HG02759 (cell line): ENCODE data around the gene MAPK8.

Source experiments
- ATAC-seq: cut with Tn5 transposase; IDR thresholded peaks from one replicate; pipeline ENCODE4 v1.9.1; 2021; ENCODE audit warnings: mild to moderate bottlenecking, moderate library complexity; ENCODE audit not compliant: unreplicated experiment

Gene MAPK8

DNA sequence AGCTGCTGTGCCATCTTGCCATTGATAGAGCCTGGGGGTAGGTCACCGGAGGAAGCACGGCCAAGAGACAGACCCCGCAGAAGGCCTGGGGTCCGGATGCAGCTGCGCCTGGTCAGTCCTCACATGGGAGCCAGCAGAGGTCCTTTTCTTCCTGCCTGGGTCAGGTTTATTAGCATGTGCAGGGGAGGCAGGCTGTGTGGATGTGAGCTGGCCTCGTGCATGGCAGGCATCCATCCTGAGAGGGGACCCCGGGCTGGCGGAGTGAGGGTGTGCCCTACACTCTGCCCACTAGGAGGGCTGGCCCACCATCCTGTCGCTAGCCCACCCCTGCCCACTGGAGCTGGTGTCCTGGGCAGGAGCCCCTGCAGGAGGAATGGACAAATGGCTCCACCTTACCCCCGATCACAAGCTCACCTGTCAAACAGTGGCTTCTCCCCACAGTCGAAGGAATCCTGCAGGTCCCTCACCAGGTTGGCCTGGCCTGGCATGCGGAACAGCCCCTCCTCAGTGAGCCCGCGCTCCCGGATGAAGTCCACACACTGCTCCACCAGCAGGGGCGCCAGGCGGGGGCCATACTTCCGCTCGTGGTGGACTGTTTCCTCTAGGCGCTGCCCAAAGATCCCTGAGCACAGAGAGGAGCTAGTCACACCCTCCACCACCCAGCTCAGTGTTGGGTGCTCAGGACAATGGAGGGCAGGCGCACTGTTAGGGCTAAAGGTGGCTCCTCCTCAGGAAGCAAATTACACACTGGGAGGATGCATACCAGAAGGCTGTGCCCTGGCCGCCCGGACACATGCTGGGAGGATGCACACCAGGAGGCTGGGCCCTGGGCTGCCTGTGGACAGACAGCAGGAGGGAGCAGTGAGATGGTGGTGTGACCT is 153.0 kb downstream of the MAPK8 start:
- ATAC-seq: no peak

- no peak for ATAC-seq
These were observed 153.7 kb downstream of the MAPK8 start for GRCh38 chr10:48460182-48460581.

DNA sequence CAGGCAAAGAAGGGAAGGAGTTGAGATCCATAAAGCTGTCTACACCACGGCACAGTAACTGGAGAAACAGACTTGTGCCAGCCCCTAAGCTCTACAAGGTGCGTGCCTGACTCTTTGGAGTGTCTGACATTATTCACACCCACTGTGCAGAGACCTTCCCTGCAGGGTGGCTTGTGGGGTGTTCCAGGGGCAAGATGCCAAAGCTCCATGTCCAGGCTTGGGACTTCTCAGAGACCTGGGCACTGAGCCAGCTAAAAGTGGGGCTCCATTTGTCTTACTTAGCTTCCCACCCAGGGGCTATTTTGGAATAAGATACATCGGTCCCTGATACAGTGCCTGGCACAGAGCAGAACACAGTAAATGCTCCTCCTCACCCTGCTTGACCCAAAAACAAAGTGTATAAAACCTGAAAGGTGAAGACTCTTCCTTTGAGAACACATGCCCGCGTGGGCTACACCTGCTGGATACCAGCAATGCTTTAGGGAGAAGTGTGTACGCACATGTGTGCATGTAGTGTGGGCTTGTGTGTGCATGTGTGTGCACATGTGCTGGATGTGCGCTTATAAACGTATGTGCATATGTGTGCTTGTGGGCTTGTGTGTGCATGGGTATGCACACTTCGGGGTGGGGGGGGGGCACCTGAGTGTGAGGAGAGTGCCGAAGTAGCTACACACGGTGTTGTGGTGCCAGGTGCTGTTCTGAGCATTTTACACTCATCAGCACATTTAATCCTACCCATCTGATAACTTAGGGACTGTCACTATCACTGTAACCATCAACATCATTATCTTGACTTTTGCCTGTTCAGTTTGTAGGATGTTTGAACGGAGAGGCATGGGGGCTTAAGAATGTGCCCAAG is 155.4 kb downstream of the MAPK8 start:
- ATAC-seq: no peak

DNA sequence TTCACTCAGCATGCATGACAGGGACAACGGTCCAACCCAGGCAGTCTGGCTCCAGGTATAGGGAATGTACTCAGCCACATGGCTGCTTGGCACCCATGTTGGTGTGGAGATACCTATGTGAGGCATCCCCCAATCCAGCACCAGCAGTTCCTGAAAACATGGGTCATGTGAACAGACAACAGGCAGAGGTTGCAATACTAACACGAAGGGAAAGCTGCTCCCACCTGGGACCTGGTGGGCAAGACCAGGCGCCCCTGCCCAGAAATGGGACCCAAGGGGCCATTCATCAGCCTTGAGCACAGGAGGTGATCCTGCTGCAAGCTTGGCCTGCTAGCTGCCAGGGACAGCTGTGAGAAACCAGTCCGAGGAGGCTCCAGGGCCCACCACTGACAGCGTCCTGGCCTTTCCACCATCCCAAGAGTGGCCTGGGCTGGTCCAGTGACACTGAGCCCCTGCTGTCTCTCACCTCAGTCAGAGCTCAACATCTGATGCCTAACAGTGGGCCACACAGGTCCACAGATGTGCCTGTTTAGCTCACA is 156.1 kb downstream of the MAPK8 start:
- ATAC-seq: no peak

DNA sequence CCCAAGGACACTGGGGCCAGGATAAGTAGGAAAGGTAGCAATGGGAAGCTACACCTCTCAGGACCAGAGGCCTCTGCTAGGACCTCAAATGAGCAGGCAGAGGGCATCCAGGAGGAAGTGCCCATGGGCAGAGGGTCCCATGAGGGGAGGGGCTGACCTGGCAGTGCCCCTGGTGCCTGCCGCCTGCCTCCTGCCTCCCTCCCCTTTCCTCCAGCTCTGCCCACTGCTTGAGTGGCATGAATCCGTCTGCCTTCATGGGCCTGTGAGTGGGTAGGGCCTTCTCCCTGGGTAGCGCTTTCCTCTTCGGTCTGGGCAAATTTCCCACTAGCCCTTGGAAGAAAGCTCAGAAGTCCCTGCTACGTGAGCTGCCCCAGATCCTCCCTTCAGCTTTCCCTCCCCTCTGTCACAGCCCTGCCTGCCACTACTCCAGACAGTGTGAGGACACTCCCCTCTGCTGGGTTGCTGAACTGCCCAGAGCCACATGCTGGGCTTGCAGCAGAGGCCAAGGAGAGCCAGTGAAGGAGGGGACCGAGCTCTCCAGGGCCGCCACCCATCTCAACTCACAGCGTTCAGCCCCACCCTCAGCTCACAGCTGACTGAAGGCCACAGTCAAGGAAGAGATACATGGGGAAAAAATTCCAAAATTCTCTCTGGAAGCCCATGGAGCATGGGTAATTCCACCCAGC is 157.0 kb downstream of the MAPK8 start:
- ATAC-seq: no peak

DNA sequence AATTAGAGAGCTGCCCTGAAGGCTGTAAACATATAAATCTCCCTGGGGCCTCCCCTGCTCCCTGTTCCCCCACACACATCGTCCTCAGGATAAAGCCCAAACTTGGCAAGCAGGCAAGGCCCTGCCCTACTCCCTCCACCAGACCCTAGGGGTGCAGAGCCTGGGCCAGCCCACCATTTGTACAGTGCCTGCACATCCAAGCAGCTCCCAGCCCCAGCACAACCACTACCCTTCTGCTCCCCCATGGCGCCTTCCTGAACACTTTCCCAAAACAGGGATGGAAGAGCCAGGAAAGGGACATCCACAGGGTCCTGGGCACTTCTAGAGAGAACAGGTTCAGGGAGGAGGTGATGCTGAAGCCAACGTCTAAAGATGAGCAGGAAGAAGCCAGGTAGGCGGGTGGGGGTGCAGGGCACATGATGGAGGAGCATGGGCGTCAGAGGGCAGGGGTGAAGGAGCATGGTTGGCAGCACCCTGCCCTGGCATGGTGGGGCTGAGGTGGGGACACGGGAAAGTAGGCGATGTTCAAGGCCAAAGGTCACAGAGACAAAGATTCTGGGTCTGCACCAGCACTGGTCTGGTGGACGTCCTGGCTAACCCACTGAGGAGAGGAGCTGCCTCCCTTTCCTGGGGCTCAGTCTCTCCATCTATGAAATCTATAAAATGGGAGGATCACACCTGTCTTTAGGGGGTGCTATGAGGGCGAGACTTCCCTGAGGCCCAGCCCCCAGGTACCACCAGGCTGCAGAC is 157.8 kb downstream of the MAPK8 start:
- ATAC-seq: no peak

GRCh38 chr10:48464871-48465736 is 158.6 kb downstream of the MAPK8 start:
- no peak for ATAC-seq

GRCh38 chr10:48465860-48466521 is 159.5 kb downstream of the MAPK8 start:
- ATAC-seq: no peak

- no peak for ATAC-seq
These were observed 160.2 kb downstream of the MAPK8 start for GRCh38 chr10:48466611-48467240.

GRCh38 chr10:48467669-48468068 is 161.2 kb downstream of the MAPK8 start:
- no peak for ATAC-seq

DNA sequence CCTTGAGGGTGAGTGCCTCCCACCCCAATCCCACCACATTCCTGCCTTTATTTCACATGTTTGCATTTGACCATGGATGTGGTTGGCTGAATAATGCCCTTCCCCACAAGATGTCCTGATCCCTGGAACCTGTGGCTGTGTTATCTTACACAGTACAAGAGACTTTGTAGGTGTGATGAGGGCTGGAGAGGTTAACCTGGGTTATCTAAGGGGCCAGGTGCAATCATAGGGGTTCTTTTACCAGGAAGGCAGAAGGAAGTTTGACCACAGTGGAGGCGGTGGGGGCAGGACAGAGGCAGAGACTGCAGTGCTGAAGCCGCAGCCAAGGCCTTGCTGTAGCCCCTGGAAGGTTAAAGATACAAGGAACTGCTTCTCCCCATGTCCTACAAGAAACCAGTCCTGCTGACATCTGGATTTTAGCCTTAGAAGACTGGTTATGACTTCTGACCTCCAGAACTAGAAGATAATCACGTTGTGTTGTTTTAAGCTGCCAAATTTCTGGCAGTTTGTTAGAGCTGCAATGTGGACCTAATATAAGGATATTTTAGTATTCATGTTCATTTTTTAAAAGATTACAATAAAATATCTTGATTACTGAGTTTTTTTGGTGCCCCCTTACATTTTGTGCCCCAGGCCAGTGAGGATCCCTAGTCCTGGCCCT is 161.8 kb downstream of the MAPK8 start:
- no peak for ATAC-seq

- no peak for ATAC-seq
These were observed 162.5 kb downstream of the MAPK8 start for GRCh38 chr10:48468866-48469511.

DNA sequence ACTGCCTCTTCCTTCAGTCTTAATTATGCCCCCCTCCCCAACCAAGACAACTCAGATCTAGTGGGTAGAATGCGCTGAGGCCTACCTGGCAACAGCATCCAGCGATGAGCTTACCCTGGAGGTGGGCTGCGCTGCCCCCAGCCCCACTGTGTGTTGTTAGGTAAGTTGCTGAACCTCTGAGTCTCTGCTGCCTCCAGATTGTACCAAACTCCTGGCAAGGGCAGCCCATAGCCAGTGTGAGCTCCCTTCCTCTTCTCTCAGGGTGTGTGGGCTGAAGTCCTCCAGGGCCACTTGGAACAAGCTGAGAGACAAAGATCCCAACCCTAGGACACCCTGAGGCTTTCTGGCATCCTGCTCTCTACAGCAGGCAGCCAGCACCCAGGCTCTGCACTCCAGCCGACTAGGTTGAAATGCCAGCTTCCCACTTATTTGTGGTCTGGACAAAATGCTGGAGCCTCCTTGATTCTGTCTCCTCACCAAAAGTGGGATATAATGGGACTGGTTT is 163.1 kb downstream of the MAPK8 start:
- ATAC-seq: no peak

GRCh38 chr10:48470115-48470892 is 163.8 kb downstream of the MAPK8 start:
- no peak for ATAC-seq

DNA sequence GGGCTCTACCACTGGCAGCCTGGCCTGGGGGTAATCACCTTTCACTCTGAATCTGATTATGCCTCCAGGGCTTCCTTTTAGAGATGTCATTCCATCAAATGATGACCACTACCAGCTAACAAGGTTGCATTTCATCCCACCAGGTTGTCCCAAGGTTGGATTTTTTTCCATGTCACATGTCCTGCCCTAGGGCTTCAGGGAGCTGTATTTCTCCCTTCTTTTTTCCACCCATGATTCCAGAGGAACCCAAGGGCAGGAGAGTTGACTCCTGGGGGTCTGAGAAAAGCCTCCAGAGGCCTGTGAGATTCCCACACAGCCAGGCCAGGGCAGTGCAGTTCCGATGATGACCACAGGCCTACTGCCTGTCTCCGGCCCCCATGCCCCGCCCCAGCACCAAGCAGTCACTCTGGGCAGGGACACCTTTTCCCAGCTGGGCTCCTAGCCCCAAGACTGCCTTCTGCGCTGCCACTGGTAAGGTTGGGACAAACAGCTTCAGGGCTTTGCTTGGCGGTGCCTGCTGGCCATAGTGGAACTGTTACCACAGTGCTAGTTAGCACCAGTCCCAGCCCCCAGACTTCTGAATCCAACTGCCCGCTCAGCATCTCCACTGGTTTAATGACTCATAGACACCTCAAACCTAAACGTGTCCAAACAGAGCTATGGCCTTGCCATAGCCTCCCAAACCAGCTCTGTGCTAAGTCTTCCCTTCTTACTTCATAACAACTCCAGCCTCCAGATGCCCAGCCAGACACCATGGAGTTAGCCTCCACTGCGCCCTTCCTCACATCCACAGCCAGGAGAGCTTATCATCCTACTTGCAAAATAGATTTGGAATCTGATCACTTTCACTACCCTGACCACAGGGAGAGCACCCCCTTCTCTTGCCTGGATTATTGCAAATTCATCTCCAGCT is 164.7 kb downstream of the MAPK8 start:
- ATAC-seq: no peak
